GM12878 (cell line): Measurements from ENCODE around the gene MDH1B.

Experiments used
- CEBPZ ChIP-seq: fragments of 150-350 bp; IDR thresholded peaks from 2 replicates; pipeline ENCODE4 v1.6.1; 2016; ENCODE audit warnings: low read depth, low read length
- NRF1 ChIP-seq: conservative IDR thresholded peaks from 2 replicates; pipeline ENCODE4 v1.6.1; 2011; ENCODE audit warnings: mild to moderate bottlenecking, low read depth, low read length, improper control_type of control experiment
- SMARCA5 ChIP-seq: fragments of 450-650 bp; IDR thresholded peaks from 2 replicates; pipeline ENCODE4 v1.6.1; 2017; ENCODE audit warnings: mild to moderate bottlenecking
- TF ChIP-seq, protein P1 (sequence below), 3 experiments: IDR thresholded peaks in 2 of 3; conservative IDR thresholded peaks in 1 of 3; 2 replicates each; pipeline ENCODE4 v1.5.1; 2011; ENCODE audit warnings: low read depth in 3 of 3, low read length in 3 of 3, mild to moderate bottlenecking in 3 of 3, control low read depth in 2 of 3, moderate library complexity in 2 of 3, inconsistent platforms in 1 of 3, mixed read lengths in 1 of 3; ENCODE audit not compliant: control insufficient read depth in 2 of 3, insufficient read depth in 1 of 3; ENCODE audit errors: extremely low read depth in 1 of 3

DNA sequence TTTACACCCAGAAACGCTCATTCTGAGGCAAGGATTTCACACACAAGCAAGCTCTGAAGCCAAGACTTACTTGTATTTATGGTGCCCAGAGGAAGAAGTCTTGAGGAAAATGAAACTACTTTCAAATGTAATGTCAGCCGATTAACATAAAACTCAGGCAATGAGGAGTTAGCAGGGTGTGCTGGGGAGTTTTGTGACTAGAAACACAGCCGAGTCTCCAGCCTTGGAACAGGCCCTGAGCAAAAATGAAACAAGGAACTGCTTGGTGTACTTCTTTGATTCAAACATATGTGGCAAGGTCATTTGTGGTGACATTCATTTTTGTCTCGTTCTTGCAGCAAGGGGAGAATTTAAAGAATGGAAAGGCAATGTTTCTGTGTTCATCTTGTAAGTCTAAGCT is 51.4 kb downstream of the MDH1B start:
- TF ChIP-seq SMARCA5: no peak
- TF ChIP-seq, protein P1, sequence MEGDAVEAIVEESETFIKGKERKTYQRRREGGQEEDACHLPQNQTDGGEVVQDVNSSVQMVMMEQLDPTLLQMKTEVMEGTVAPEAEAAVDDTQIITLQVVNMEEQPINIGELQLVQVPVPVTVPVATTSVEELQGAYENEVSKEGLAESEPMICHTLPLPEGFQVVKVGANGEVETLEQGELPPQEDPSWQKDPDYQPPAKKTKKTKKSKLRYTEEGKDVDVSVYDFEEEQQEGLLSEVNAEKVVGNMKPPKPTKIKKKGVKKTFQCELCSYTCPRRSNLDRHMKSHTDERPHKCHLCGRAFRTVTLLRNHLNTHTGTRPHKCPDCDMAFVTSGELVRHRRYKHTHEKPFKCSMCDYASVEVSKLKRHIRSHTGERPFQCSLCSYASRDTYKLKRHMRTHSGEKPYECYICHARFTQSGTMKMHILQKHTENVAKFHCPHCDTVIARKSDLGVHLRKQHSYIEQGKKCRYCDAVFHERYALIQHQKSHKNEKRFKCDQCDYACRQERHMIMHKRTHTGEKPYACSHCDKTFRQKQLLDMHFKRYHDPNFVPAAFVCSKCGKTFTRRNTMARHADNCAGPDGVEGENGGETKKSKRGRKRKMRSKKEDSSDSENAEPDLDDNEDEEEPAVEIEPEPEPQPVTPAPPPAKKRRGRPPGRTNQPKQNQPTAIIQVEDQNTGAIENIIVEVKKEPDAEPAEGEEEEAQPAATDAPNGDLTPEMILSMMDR (IDR thresholded peaks at IDR 0.05 in 2 of 3, conservative IDR thresholded peaks at IDR 0.05 in 1 of 3; ENCODE audit: control insufficient read depth in 2 of 3, extremely low read depth in 1 of 3, insufficient read depth in 1 of 3, low read depth in 3 of 3, low read length in 3 of 3): no peak
- no peak for TF ChIP-seq CEBPZ
- TF ChIP-seq NRF1: no peak
